Measurements from ENCODE around the gene INPP1.

DNA sequence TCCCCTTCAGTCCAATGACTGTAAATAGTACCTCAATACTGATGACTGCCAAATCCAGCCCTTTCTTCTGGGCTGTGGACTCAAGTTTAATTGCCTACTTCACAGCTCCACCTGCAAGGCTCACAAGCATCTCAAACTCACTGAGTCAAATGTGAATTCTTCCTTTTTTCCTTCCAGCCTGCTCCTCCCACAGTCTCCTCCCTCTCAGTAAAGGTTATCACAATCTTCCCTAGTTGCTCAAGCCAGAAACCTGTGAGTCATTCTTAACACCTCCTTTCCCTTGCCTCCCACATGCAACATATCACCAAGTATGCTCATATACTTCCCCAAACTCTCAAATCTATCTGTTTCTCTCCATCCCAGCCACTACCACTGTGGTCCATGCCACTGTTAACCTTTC, 61.1 kb downstream of the INPP1 start:
- no peak for TF ChIP-seq CTCF (IDR thresholded peaks at IDR 0.05; ENCODE audit: low read depth, low read length)
- no peak for TF ChIP-seq EZH2phosphoT487 (IDR thresholded peaks at IDR 0.05; ENCODE audit: low read depth)

Data from OCI-LY3 (cell line).